HG03103 (cell line): ENCODE data around the gene WRNIP1.

ENCODE experiments used
- ATAC-seq: cut with Tn5 transposase; IDR thresholded peaks from one replicate; pipeline ENCODE4 v1.9.1; 2021; ENCODE audit warnings: low read depth; ENCODE audit not compliant: unreplicated experiment

The WRNIP1 gene

DNA sequence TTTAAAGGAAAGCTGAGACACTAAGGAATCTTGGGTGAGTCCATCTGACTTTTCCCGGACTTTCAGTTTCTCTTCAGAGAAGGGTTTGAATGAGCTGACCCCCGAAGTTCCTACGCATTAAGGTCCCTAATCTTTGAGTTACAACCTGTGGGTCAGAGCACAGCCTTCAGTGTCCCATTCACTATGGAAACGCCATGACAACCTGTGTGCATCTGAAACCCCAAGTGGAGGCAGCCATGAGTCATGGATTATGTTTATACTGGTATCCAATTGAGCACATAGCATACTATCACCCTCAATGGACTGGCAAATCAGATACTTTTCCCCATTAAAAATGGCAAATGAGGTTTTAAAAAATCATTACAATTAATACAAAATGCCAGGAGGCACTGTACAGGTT, 25.9 kb upstream of the WRNIP1 start:
- no peak for ATAC-seq

DNA sequence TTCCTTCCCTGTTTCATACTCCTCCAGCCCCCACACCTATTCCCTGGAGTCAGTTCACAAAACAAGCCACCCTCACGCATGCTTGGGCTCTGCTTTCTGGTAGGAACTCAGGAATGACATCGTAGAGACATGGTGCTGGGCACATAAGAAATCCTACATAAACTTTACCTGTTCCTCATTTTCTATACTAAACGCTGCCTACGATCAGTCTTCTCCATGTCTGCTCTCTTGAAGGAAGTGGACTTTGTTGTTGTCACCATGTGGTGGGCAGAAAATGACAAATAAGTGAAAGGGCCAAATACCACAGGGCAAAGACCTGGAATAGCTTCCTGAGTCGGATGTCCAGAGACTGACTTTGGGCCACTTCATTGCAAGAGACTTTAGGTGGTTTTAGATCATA, 24.6 kb upstream of the WRNIP1 start:
- no peak for ATAC-seq

GRCh38 chr6:2741756-2742155, 23.4 kb upstream of the WRNIP1 start:
- no peak for ATAC-seq

DNA sequence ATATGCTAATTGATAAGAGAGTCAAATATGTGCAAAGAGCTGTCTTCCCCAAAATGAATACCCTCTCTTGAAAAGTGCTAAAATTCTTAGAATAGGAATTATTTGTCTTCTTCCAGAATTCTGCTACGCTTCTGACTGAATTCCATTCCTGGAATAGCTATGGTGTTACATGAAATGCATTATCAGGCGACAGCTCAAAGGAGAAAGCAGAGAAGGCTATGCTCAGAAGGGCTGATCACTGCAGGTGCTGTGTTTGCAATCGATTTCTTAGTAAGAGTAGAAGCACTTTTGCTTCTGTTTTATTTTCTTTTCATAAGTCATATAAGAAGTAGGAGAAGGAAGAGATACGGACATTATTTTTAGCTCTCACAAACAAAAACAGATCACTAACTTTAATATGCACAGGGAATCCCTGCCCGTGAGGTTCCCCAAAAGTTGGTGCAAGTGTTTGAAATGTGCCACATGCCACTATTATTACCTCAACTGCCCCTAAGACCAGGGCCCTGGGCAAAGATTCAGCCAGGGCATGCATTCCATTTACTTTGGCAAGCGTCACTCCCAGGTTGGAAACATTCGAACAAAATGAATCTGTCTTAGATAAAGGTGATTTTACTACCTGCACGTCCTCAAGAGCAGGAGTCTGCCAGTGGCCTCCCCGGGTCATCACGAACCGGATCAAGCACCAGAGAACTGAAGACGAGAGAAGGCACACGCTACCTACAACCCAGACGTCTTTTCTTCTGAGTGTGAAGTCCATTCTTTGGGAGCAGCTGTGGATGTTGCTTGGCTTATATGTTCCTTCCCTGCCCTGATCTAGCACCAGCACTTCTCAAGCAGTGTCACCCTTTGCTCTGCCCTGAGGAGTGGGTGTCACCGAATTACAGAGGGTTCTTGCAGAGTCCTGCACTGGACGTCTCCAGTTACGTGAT, 21.6 kb upstream of the WRNIP1 start:
- no peak for ATAC-seq

DNA sequence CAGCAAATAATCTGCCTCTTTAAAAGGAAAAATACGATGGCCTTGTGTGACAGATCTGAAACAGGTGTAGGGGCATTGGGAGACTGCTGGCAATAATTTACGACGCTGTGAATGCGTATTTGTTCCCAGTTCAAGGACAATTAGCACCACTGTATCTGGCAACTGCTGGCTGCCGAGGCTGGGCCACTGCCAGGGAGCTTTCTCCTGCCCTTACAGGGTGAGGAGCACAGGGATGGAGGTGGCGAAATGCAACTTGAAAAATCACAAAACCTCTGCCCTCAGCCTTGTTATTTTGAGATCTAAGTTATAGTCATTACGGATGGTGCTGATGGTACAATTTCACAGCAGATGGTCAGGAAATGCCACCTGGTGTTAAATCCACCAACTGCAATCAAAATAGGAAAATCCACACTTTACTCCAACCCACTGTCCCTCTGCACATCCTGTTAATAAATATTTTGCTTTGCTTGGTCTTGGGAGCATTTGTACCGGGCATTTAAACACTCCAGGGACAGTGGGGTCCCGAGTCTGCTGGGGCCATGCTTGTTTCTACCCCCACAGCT, 20.9 kb upstream of the WRNIP1 start:
- no peak for ATAC-seq

DNA sequence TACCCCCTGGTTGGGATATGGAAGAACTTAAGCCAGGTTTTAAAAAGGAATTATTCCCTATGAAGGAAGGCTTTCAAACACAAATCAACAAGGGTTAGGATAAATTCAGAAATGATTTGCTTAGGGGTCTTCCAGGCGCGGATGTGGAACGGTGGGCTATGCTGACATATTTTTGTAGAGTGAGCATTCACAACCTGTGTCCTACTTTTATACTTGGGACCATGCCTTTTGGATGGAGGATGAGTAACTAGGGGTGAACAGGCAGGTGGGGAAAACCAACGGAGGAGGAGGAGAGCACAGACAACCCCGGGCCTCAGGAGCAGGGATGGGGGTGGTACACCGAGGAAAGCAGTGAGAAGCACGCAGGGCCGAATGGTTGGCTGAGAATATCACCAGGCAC, 20.4 kb upstream of the WRNIP1 start:
- ATAC-seq = no peak

DNA sequence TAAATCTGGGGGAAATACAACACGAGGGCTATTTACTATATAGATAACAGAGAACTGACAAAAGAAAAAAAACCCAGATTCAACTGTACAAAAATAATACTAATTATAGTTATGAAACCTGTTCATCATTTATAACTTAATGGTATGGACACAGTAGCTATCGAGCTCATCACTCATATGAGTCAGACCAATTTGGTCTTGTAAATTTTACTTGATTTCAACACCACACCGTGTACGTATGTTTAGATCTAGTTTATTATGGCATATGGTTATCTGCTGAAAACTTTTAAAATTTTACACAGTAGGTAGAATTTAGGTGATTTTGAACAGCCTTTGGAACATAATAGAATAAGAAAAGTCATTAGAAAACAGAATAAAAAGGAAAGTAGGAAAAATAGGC, 19.9 kb upstream of the WRNIP1 start:
- no peak for ATAC-seq

- ATAC-seq = no peak
These were observed 18.6 kb upstream of the WRNIP1 start for GRCh38 chr6:2746557-2747061.

- no peak for ATAC-seq
These were observed 17.0 kb upstream of the WRNIP1 start for GRCh38 chr6:2748183-2748582.

GRCh38 chr6:2749969-2750600, 15.1 kb upstream of the WRNIP1 start:
- ATAC-seq = no peak

DNA sequence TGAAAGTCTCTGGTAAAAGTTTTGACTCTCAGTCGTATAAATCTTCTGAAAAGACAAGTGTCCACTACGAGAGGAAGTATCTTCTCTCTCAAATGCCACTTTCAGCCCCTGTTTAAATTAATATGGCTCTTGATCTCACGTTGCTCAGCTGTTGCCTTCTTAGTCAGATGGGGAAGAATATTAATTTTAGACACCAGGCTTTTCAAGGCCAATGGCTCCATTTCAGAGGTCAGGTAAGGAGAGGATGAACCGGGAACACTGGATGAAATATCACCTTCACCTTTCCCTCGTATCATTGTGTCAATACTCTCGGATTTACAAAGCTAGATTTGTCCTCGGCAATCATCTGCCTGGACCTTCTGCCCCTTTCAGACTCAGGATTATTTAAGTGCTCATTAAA, 14.4 kb upstream of the WRNIP1 start, which contains the start of gene MYLK4:
MYLK4 (minus strand) TSS at position 91 of the 400 bp plus-strand sequence. CDS start 1,628 bp downstream, outside the sequence.
- ATAC-seq = no peak

- ATAC-seq = no peak
These were observed 13.3 kb upstream of the WRNIP1 start for GRCh38 chr6:2751871-2752270.

DNA sequence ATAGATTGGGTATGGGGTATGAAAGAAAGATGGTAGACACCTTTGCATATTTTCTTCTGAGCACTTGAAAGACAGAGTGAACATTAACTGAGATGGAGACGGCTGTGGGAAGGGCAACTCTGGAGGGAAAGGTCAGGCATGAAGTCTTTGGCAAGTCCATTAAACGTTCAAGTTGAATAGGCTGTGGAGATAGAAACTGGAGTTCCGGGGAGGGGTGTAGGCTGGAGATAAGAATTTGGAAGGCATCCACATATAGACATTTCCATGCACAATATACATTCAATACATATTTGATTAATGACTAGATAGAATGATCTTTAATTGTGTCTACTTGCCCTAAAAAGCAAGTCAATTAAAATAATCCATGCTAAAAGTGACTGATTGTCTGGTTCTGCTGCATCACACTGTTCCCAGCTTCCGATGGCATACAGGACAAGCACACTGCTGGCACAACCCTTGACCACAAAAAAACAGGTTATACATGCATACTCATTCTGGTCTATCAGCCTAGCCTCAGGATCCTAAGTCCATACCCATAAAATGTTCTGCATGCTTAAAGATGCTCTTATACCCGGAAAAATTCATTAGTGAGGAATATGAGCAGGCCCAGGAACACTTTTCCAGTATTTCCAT, 12.6 kb upstream of the WRNIP1 start:
- ATAC-seq = no peak

- ATAC-seq = no peak
These were observed 12.1 kb upstream of the WRNIP1 start for GRCh38 chr6:2753110-2753489.

- ATAC-seq = no peak
These were observed 11.4 kb upstream of the WRNIP1 start for GRCh38 chr6:2753743-2754142.

DNA sequence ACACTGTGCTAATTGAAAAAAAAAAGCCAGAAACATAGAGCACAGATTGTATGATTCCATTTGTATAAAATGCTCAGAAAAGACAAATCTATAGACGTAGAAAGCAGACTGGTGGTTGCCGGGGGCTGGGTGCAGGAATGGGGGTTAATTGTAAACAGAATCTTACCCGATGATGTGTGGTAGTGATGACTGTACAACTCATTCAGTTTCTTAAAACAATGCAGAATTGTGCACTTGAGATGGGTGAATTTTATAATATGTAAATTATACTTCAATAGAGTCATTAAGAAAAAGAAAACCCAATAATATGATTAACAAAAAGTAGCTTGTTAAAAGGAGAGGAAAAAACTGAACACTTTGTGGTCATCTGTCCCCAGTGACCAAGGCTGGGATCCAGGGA, 10.8 kb upstream of the WRNIP1 start:
- no peak for ATAC-seq

- no peak for ATAC-seq
These were observed 10.3 kb upstream of the WRNIP1 start for GRCh38 chr6:2754911-2755310.

- ATAC-seq = no peak
These were observed 9.7 kb upstream of the WRNIP1 start for GRCh38 chr6:2755456-2755855.

- ATAC-seq = no peak
These were observed 9.0 kb upstream of the WRNIP1 start for GRCh38 chr6:2756241-2756640.

GRCh38 chr6:2756687-2757224, 8.4 kb upstream of the WRNIP1 start:
- no peak for ATAC-seq

GRCh38 chr6:2758980-2759379, 6.2 kb upstream of the WRNIP1 start:
- no peak for ATAC-seq
